Measurements from ENCODE around the gene ADSS1. TPM values are rescaled to one million over a fixed set of nuclear protein-coding genes. Genes with fewer than 3 reads are reported as not detected.
A peak's percentile ranks its signal among the peaks of the same experiment; 100 is the strongest.

Gene ADSS1
- total RNA-seq, 4 donors from 2014 or later, result 2.8 to 12.4 (median 9.0) TPM

- Histone ChIP-seq H3K27me3 (no peaks in the 10 kb centered on the region), H3K36me3 (no peaks in the 10 kb centered on the region), H3K27ac (peak overlapping the region; percentile 75), H3K4me1 (peaks cover 85% of the 10 kb centered on the region), H3K9me3 (no peaks in the 10 kb centered on the region), H3K4me3 (peak overlapping the region; percentile 98)
- TF ChIP-seq EP300 (IDR thresholded peaks at IDR 0.05), result no peak
- TF ChIP-seq POLR2AphosphoS5 (IDR thresholded peaks at IDR 0.05), result no peak
- TF ChIP-seq, protein P1, sequence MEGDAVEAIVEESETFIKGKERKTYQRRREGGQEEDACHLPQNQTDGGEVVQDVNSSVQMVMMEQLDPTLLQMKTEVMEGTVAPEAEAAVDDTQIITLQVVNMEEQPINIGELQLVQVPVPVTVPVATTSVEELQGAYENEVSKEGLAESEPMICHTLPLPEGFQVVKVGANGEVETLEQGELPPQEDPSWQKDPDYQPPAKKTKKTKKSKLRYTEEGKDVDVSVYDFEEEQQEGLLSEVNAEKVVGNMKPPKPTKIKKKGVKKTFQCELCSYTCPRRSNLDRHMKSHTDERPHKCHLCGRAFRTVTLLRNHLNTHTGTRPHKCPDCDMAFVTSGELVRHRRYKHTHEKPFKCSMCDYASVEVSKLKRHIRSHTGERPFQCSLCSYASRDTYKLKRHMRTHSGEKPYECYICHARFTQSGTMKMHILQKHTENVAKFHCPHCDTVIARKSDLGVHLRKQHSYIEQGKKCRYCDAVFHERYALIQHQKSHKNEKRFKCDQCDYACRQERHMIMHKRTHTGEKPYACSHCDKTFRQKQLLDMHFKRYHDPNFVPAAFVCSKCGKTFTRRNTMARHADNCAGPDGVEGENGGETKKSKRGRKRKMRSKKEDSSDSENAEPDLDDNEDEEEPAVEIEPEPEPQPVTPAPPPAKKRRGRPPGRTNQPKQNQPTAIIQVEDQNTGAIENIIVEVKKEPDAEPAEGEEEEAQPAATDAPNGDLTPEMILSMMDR (IDR thresholded peaks at IDR 0.05), result no peak
- TF ChIP-seq POLR2A (IDR thresholded peaks at IDR 0.05), result no peak
- DNase-seq (ENCODE audit: low spot score in 2 of 2), result no peak
- 4% methylated on average over 4 of the region's 50 CpGs for WGBS
Observed at GRCh38 chr14:104689881-104690711, 33.9 kb upstream of the ADSS1 start.

GRCh38 chr14:104690861-104691455, 33.1 kb upstream of the ADSS1 start:
- 64% methylated on average over 6 of the region's 16 CpGs for WGBS
- peak overlapping the region; percentile 98 for H3K4me3 ChIP-seq

GRCh38 chr14:104691546-104692260, 32.3 kb upstream of the ADSS1 start:
- Histone ChIP-seq H3K9me3 (no peaks in the 10 kb centered on the region), H3K36me3 (no peaks in the 10 kb centered on the region), H3K4me3 (peak overlapping the region; percentile 98), H3K4me1 (peaks cover 96% of the 10 kb centered on the region), H3K27ac (no peak overlapping the region), H3K27me3 (no peaks in the 10 kb centered on the region)
- WGBS, result 60% methylated on average over 1 of the region's 19 CpGs
- no peak for DNase-seq (ENCODE audit: low spot score in 2 of 2)
- no peak for TF ChIP-seq POLR2AphosphoS5 (IDR thresholded peaks at IDR 0.05)
- no peak for TF ChIP-seq POLR2A (IDR thresholded peaks at IDR 0.05)
- TF ChIP-seq, protein P1 (IDR thresholded peaks at IDR 0.05), result no peak
- TF ChIP-seq EP300 (IDR thresholded peaks at IDR 0.05), result no peak

More at GRCh38 chr14:104690861-104691455, 33.1 kb upstream of the ADSS1 start:
- H3K27ac ChIP-seq, result no peak overlapping the region
- no peaks in the 10 kb centered on the region for H3K9me3 ChIP-seq
- TF ChIP-seq, protein P1 (IDR thresholded peaks at IDR 0.05), result no peak
- TF ChIP-seq POLR2A (IDR thresholded peaks at IDR 0.05) (no peak), POLR2AphosphoS5 (IDR thresholded peaks at IDR 0.05) (no peak), EP300 (IDR thresholded peaks at IDR 0.05) (no peak)
- H3K27me3 ChIP-seq, result no peaks in the 10 kb centered on the region
- peaks cover 94% of the 10 kb centered on the region for H3K4me1 ChIP-seq
- DNase-seq (ENCODE audit: low spot score in 2 of 2), result no peak
- H3K36me3 ChIP-seq, result no peaks in the 10 kb centered on the region

DNA sequence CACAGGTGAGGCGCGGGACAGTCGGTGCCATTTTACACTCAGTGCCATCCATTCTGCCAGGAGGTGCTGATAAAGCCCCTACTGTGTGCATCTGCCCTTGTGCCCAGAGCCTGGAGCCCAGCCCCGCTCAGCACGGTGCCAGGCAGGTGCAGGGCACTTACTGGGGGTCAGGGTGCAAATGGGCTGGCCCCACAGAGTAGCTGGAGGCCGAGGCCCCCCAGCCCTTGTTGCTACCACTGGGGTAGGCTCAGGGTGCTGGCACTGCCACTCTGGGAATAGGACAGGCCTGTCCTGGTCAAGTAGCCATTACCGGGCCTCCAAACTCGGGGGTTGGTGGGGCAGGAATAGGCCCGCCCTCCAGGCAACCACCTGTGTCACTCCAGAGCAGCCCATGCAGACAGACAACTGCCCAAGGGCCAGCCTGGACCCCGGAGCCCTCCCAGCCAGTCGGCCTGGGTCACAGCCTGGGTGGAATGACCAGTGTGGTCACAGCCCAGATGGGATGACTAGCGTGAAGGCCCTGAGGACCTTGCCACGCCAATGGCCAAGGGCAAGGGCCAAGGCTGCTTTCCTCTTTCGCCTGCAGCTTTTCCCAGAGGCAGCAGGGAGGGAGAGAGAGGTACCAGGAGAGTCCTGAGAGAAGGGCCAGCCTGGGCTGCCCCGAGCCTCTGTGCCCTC, 31.6 kb upstream of the ADSS1 start:
- no peaks in the 10 kb centered on the region for H3K9me3 ChIP-seq
- H3K4me3 ChIP-seq, result no peak overlapping the region
- no peak overlapping the region for H3K27ac ChIP-seq
- H3K27me3 ChIP-seq, result no peaks in the 10 kb centered on the region
- no peak for DNase-seq (ENCODE audit: low spot score in 2 of 2)
- WGBS, result no CpG with 5 or more reads among the region's 15 CpGs
- TF ChIP-seq, protein P1 (IDR thresholded peaks at IDR 0.05), result no peak
- TF ChIP-seq POLR2AphosphoS5 (IDR thresholded peaks at IDR 0.05), result no peak
- TF ChIP-seq EP300 (IDR thresholded peaks at IDR 0.05), result no peak
- no peaks in the 10 kb centered on the region for H3K36me3 ChIP-seq
- H3K4me1 ChIP-seq, result peaks cover 96% of the 10 kb centered on the region

Measured in suprapubic skin (tissue), 4 donors.